Inferior parietal cortex (tissue), 1 donor: Measurements from ENCODE around the gene GSX1.
"Not testable (repeated sequence)": the region's sequence is repeated elsewhere in the genome, so short reads cannot be mapped to it uniquely, and the experiment has no call there.

Experiments
- DNase-seq: peaks from one replicate; pipeline ENCODE4 v3.0.0-alpha.2; 2016; ENCODE audit errors: extremely low spot score

Gene GSX1

GRCh38 chr13:27794368-27794691 lies 2.0 kb downstream of the GSX1 start:
- DNase-seq: no peak

- no peak for DNase-seq
Measured at GRCh38 chr13:27794921-27795717, 2.8 kb downstream of the GSX1 start.

GRCh38 chr13:27795718-27796019 lies 3.4 kb downstream of the GSX1 start:
- no peak for DNase-seq

- DNase-seq: no peak
Measured at GRCh38 chr13:27796544-27797227, 4.4 kb downstream of the GSX1 start.

GRCh38 chr13:27797228-27797624 lies 4.9 kb downstream of the GSX1 start:
- DNase-seq: no peak

GRCh38 chr13:27806744-27807387 lies 14.6 kb downstream of the GSX1 start:
- no peak for DNase-seq

- no peak for DNase-seq
Measured at GRCh38 chr13:27808851-27809550, 16.7 kb downstream of the GSX1 start.

- no peak for DNase-seq
Measured at GRCh38 chr13:27810009-27810408, 17.7 kb downstream of the GSX1 start.

GRCh38 chr13:27810461-27810860 lies 18.2 kb downstream of the GSX1 start:
- DNase-seq: no peak

GRCh38 chr13:27813826-27814225 lies 21.5 kb downstream of the GSX1 start:
- DNase-seq: no peak

GRCh38 chr13:27817832-27818231 lies 25.5 kb downstream of the GSX1 start:
- not testable (repeated sequence) for DNase-seq

GRCh38 chr13:27820524-27821482 lies 28.5 kb downstream of the GSX1 start:
- no peak for DNase-seq

GRCh38 chr13:27821566-27821965 lies 29.3 kb downstream of the GSX1 start:
- DNase-seq: no peak

GRCh38 chr13:27822258-27822872 lies 30.1 kb downstream of the GSX1 start:
- DNase-seq: no peak

- DNase-seq: no peak
Measured at GRCh38 chr13:27822873-27823311, 30.6 kb downstream of the GSX1 start.

GRCh38 chr13:27824121-27824520 lies 31.8 kb downstream of the GSX1 start:
- DNase-seq: no peak

- DNase-seq: no peak
Measured at GRCh38 chr13:27825072-27825471, 32.8 kb downstream of the GSX1 start.

GRCh38 chr13:27826379-27827353 lies 34.4 kb downstream of the GSX1 start:
- peak; percentile 85 for DNase-seq

GRCh38 chr13:27827646-27828045 lies 35.4 kb downstream of the GSX1 start:
- DNase-seq: no peak

GRCh38 chr13:27830010-27830409 lies 37.7 kb downstream of the GSX1 start:
- DNase-seq: peak; percentile 15
